ENCODE results near the gene VPS51.

VPS51 gene

DNA sequence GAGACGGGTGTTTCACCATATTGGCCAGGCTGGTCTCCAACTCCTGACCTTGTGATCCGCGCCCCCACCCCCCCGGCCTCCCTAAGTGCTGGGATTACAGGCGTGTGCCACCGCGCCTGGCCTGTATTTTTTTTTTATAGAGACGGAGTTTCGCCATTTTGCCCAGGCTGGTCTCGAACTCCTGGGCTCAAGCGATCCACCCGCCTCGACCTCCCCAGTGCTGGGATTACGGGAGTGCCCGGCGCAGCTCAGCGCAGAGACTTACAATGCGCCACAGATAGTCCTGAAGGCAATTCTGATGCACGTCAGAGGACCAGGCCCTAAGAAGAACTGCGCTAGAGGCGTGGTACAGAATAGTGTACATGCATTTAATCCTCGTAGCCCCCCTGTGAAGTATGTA lies 587 bp upstream of the VPS51 start:
- peak overlapping the region; percentile 88 for H3K27ac ChIP-seq
- TF ChIP-seq ZFX (IDR thresholded peaks at IDR 0.05): no peak
- TF ChIP-seq, protein P1, sequence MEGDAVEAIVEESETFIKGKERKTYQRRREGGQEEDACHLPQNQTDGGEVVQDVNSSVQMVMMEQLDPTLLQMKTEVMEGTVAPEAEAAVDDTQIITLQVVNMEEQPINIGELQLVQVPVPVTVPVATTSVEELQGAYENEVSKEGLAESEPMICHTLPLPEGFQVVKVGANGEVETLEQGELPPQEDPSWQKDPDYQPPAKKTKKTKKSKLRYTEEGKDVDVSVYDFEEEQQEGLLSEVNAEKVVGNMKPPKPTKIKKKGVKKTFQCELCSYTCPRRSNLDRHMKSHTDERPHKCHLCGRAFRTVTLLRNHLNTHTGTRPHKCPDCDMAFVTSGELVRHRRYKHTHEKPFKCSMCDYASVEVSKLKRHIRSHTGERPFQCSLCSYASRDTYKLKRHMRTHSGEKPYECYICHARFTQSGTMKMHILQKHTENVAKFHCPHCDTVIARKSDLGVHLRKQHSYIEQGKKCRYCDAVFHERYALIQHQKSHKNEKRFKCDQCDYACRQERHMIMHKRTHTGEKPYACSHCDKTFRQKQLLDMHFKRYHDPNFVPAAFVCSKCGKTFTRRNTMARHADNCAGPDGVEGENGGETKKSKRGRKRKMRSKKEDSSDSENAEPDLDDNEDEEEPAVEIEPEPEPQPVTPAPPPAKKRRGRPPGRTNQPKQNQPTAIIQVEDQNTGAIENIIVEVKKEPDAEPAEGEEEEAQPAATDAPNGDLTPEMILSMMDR (conservative IDR thresholded peaks at IDR 0.05): no peak

DNA sequence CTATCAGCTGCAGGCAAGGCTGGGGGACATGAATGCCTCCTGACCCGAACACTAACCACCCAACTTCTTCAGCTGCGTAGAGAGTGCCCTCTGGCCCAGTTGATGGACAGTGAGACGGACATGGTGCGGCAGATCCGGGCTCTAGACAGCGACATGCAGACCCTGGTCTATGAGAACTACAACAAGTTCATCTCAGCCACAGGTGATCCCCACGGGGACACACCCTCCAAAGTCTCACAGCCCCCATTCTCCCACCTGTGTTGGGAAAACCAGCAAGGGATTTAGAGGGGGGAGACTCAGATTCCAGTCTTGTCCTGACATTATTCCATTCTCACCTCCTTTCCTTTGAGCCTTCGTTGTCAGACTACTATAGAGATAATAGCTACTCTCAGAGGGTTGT lies 912 bp downstream of the VPS51 start:
- no peak for TF ChIP-seq ZFX (IDR thresholded peaks at IDR 0.05)
- TF ChIP-seq, protein P1 (conservative IDR thresholded peaks at IDR 0.05): no peak
- H3K27ac ChIP-seq: peak overlapping the region; percentile 88

DNA sequence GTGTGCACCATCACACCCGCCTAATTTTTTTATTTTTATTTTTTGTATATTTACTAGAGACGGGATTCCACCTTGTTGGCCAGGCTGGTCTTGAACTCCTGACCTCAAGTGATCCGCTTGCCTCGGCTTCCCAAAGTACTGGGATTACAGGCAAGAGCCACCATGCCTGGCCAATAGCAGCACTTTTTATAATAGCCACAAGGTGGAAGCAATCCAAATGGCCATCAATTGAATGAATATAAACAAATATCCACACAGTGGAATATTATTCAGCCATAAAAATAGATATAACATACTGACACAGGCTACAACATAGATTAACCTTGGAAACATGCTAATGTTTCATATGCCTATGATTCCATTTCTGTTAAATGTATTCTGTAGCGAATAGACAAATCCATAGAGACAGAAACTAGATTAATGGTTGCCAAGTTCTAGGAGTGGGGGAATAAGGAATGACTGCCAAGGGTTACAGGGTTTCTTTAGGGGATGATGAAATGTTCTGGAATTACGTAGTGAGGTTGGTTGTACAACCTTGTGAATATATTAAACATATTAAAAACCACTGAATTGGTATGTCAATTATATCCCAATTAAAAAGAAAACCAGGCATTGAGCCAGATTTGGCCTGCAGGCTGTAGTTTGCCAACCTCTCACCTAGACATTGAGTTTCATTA lies 4.8 kb downstream of the VPS51 start:
- TF ChIP-seq ZFX (IDR thresholded peaks at IDR 0.05): no peak
- TF ChIP-seq, protein P1 (conservative IDR thresholded peaks at IDR 0.05): no peak; the same call in 1 of the 2 replicates
- H3K27ac ChIP-seq: peak overlapping the region; percentile 85; the same call in 1 of the 2 replicates

DNA sequence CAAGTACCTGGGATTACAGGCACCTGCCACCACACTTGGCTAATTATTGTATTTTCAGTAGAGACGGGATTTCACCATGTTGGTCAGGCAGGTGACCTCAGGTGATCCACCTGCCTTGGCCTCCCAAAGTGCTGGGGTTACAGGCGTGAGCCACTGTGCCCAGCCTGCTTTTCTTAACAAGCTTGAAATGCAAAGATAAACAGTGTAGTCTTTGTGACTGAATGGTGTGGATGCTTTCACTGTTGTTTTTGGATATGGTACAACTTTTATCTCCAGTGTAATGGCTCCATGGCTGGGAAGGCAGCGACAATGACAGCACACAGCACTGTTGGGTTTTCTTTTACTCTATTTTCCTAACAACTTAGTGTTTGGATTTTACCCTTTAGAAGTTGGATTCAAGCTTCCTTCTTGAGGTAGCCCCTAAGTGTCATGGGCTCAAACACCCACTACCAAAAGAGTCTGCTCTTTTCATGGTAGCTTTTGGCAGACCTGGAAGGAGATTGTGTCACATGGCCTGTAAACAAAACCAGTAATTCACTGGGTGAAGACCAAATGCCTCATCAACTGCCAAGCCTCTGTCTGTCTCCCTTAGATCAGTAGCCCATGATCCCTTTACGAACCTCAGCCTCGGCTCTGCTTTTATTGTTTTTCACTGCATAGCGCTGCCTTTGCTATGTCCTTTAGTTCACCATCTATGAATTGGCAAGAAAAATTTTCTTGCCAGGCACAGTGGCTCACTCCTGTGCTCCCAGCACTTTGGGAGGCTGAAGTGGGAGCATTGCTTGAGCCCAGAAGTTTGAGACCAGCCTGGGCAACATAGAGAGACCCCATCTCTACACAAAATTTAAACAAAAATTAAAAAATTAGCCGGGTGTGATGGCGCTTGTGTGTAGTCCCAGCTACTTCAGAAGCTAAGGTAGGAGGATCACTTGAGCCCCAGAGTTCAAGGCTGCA lies 6.4 kb downstream of the VPS51 start:
- H3K27ac ChIP-seq: peak overlapping the region; percentile 85
- TF ChIP-seq, protein P1 (conservative IDR thresholded peaks at IDR 0.05): no peak
- no peak for TF ChIP-seq ZFX (IDR thresholded peaks at IDR 0.05)

DNA sequence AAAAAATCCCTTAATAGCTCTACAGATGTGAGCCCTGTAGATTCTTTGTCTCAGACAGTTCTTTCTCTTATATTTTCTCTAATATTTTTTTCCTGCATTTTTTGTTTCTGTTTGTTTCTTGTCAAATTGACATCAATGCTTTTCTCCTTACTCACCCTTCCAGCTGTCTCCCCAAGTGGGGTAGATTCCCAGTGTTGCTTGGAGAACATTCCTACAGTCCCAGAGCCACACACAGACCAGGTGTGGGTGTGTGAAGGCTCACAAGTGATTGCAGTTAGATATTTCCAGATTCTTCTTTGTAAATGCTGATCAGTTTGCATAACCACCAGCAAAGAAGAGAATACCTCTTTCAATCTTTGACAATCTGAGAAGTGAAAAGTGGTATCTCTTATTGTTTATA lies 7.5 kb downstream of the VPS51 start:
- H3K27ac ChIP-seq: peak overlapping the region; percentile 85
- no peak for TF ChIP-seq ZFX (IDR thresholded peaks at IDR 0.05)
- TF ChIP-seq, protein P1 (conservative IDR thresholded peaks at IDR 0.05): no peak

DNA sequence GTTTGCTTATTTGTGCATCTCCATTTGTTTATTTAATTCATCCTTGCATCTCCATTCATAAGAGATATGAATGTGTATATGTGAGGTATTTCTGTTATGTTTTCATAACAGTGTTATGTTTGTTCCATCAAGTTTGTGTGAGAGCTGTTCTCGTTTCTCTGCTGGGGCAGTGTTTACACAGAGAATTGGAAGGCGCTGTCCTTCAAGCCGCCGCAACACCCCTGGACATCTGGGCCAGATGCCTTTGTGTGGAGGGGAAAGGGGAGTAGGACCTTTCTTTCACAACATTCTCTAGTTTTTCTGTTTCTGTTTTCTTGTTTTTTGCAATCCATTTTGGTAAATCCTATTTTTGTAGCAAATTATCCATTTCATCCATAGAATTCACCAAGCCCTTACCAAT lies 8.6 kb downstream of the VPS51 start:
- H3K27ac ChIP-seq: peak overlapping the region; percentile 78
- TF ChIP-seq, protein P1 (conservative IDR thresholded peaks at IDR 0.05): no peak
- no peak for TF ChIP-seq ZFX (IDR thresholded peaks at IDR 0.05)

DNA sequence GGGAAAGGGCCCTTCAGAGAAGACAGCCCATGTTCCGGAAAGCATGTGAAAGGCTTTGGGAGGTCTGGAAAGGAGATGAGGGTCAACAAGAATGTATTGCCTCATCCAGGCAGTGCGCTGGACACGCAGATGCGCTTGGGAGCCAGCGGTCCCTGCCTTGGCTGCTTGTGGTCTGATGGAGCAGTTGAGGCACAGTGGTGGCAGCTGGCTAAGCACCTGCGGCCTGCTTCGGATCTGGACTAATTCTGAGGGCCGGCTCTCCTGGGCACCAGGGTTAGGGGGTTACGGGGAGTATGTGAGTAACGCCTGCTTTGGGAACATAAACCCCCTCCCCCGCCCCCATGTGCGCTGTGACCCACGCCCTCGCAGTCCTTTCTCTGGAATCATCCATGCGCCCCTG lies 11.1 kb downstream of the VPS51 start:
- peak overlapping the region; percentile 96; the same call in 1 of the 2 replicates for H3K27ac ChIP-seq
- TF ChIP-seq ZFX (IDR thresholded peaks at IDR 0.05): no peak
- TF ChIP-seq, protein P1 (conservative IDR thresholded peaks at IDR 0.05): no peak
